ENCODE data around the gene VPS33A. TPM values are rescaled to one million over a fixed set of nuclear protein-coding genes. Genes with fewer than 3 reads are reported as not detected.

The VPS33A gene
- total and polyA plus RNA-seq, 2 of the 13 experiments (the other 11 are each of a cell fraction or from before 2014, with no cell fraction given): 11.0 to 43.6 TPM

GRCh38 chr12:122226366-122227125 lies 39.7 kb downstream of the VPS33A start (continued):
- TF ChIP-seq HOXA9 (CRISPR knock-in tag; IDR thresholded peaks at IDR 0.05; ENCODE audit: borderline replicate concordance): peak; percentile 85; the same call in 1 of the 2 replicates
- TF ChIP-seq ZNF619 (CRISPR knock-in tag; IDR thresholded peaks at IDR 0.05): no peak
- TF ChIP-seq ZNF784 (CRISPR knock-in tag; IDR thresholded peaks at IDR 0.05; ENCODE audit: borderline replicate concordance): 0 out of 2 replicates have a peak, but pooled peaks have one; percentile 15
- TF ChIP-seq TSC22D2 (CRISPR knock-in tag; IDR thresholded peaks at IDR 0.05; ENCODE audit: borderline replicate concordance): 0 out of 2 replicates have a peak, but pooled peaks have one; percentile 67
- TF ChIP-seq ERF (CRISPR knock-in tag; IDR thresholded peaks at IDR 0.05): peak; percentile 77
- TF ChIP-seq IKZF4 (CRISPR knock-in tag; IDR thresholded peaks at IDR 0.05; ENCODE audit: borderline replicate concordance, low read depth, not compliant biosample characterization): peak; percentile 95
- peak; percentile 86; the same call in 1 of the 2 replicates for TF ChIP-seq DZIP1 (CRISPR knock-in tag; IDR thresholded peaks at IDR 0.05)
- TF ChIP-seq SRY (CRISPR knock-in tag; IDR thresholded peaks at IDR 0.05): peak; percentile 82; the same call in 1 of the 2 replicates
- no peak for TF ChIP-seq PCBP2 (optimal IDR thresholded peaks at IDR 0.05; ENCODE audit: low read depth, low read length, poor library complexity, severe bottlenecking)
- no peak for TF ChIP-seq ZC3H4 (CRISPR knock-in tag; IDR thresholded peaks at IDR 0.05; ENCODE audit: borderline replicate concordance)
- peak; percentile 96 for TF ChIP-seq ZNF263 (CRISPR knock-in tag; IDR thresholded peaks at IDR 0.05)
- no peak for TF ChIP-seq CREB1 (IDR thresholded peaks at IDR 0.05)
- TF ChIP-seq CREB1 (CRISPR knock-in tag; IDR thresholded peaks at IDR 0.05): no peak
- no peak for TF ChIP-seq ZNF550 (CRISPR knock-in tag; IDR thresholded peaks at IDR 0.05; ENCODE audit: borderline replicate concordance)
- peak; percentile 97; the same call in 1 of the 2 replicates for TF ChIP-seq ZNF367 (CRISPR knock-in tag; IDR thresholded peaks at IDR 0.05; ENCODE audit: borderline replicate concordance)
- TF ChIP-seq TFDP2 (CRISPR knock-in tag; IDR thresholded peaks at IDR 0.05): peak; percentile 83
- peak; percentile 89; the same call in 1 of the 2 replicates for TF ChIP-seq CCDC6 (CRISPR knock-in tag; IDR thresholded peaks at IDR 0.05)
- 0 out of 2 replicates have a peak, but pooled peaks have one; percentile 62 for TF ChIP-seq ZNF251 (CRISPR knock-in tag; IDR thresholded peaks at IDR 0.05)
- no peak for TF ChIP-seq ZNF660 (CRISPR knock-in tag; IDR thresholded peaks at IDR 0.05; ENCODE audit: borderline replicate concordance, low read depth)
- no peak for TF ChIP-seq HNRNPLL (IDR thresholded peaks at IDR 0.05; ENCODE audit: low read depth, low read length, poor library complexity, severe bottlenecking)
- peak; percentile 84; the same call in 1 of the 2 replicates for TF ChIP-seq PREB (CRISPR knock-in tag; IDR thresholded peaks at IDR 0.05)

Measured in HepG2 (cell line).